ENCODE measurements around the gene NDUFV3.
"Not testable (repeated sequence)": the region's sequence is repeated elsewhere in the genome, so short reads cannot be mapped to it uniquely, and the experiment has no call there.

Gene NDUFV3

DNA sequence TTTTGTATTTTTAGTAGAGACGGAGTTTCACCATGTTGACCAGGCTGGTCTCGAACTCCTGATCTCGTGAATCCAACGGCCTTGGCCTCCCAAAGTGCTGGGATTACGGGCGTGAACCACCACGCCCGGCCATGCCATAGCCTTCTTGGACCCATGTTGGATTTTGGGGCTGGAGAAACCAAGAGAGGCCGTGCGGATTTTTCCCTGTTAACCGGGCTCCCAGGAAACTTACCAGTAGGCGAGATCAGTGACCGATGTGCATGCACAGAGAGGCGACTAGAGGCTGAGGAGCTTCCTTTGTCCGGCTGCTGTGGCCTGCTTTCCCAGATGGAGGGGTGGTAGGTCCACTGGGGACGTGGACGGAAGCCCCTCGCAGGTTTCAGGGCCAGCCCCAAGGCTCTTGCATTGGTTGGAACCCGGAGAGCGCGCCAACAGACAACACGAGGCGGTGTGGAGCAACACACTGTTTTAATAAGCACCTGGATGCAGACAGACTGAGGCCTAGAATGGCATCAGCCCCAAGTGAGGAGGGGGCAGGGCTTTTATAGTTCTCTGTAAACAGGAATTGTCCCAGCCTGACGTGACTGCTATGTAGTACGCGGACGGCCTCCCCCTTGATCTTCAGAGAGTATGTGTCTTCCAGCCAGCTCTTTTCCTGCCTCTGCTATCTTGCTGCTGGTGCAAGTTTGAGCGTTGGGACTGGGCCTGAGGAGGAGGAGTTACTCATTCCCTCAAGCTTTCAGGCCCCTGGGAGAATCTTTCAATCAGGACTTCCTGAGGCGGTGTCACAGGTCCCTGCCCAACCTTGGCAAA, 32.2 kb downstream of the NDUFV3 start, which contains the start of gene ERVH48-1:
Gene ERVH48-1, minus strand, starts transcription at position 517 of the 813 bp plus-strand sequence. CDS start 6,624 bp downstream, outside the sequence.
- Histone ChIP-seq H3K23ac (ENCODE audit: low read depth, low read length, poor library complexity) (peak within 1 kb of the TSS; percentile 92), H3K79me1 (ENCODE audit: low read depth, low read length) (no peaks in the 10 kb centered on the region), H3K18ac (ENCODE audit: low read length) (peak within 1 kb of the TSS; percentile 21), H3K9me3 (replicated peaks in 1 of 2; ENCODE audit: control insufficient read depth in 2 of 2, insufficient read depth in 1 of 2, low read depth in 1 of 2, low read length in 2 of 2) (peaks cover 2 to 4% of the 10 kb centered on the region in 2 donors), H2BK5ac (ENCODE audit: low read length) (no peak within 1 kb of the TSS), H2BK120ac (ENCODE audit: low read depth, low read length) (no peak within 1 kb of the TSS), H3K14ac (ENCODE audit: low read length) (no peak within 1 kb of the TSS), H3K4me2 (ENCODE audit: insufficient read depth, low read length, poor library complexity, severe bottlenecking) (no peak within 1 kb of the TSS), H3K4ac (ENCODE audit: low read length) (no peak within 1 kb of the TSS), H2BK12ac (ENCODE audit: low read length) (no peak within 1 kb of the TSS), H4K91ac (ENCODE audit: low read depth, low read length, poor library complexity) (no peak within 1 kb of the TSS), H4K8ac (ENCODE audit: low read depth, low read length) (no peak within 1 kb of the TSS), H3K27ac (replicated peaks; ENCODE audit: low read length) (peak within 1 kb of the TSS; percentile 46), H3K36me3 (replicated peaks in 1 of 2; ENCODE audit: control insufficient read depth in 2 of 2, insufficient read depth in 2 of 2, low read length in 2 of 2) (no peaks in the 10 kb centered on the region), H3K27me3 (ENCODE audit: control insufficient read depth in 3 of 3, insufficient read depth in 3 of 3, low read depth in 1 of 3, low read length in 3 of 3) (no peaks in the 10 kb centered on the region), H2AFZ (ENCODE audit: low read length) (no peak within 1 kb of the TSS), H3K4me1 (ENCODE audit: control insufficient read depth in 2 of 2, insufficient read depth in 1 of 2, low read depth in 1 of 2, low read length in 2 of 2) (peaks cover 6 to 12% of the 10 kb centered on the region in 2 donors), H3K9ac (ENCODE audit: low read depth, low read length, poor library complexity) (no peak within 1 kb of the TSS), H3K4me3 (ENCODE audit: low read length in 2 of 2) (no peak within 1 kb of the TSS), H2AK5ac (ENCODE audit: low read depth, low read length) (peak within 1 kb of the TSS; percentile 11), H2BK15ac (ENCODE audit: low read length) (peak within 1 kb of the TSS; percentile 61)
- no peak for DNase-seq (ENCODE audit: low spot score)
- WGBS, 2 donors (ENCODE audit: extremely low coverage in 2 of 2, insufficient read length in 2 of 2, insufficient replicate concordance in 1 of 2) = no CpG with 5 or more reads among the region's 29 CpGs

- H3K27me3 ChIP-seq (ENCODE audit: control insufficient read depth in 3 of 3, insufficient read depth in 3 of 3, low read depth in 1 of 3, low read length in 3 of 3); H3K36me3 ChIP-seq (replicated peaks in 1 of 2; ENCODE audit: control insufficient read depth in 2 of 2, insufficient read depth in 2 of 2, low read length in 2 of 2); H3K23ac ChIP-seq (ENCODE audit: low read depth, low read length, poor library complexity); H2AFZ ChIP-seq (ENCODE audit: low read length); H3K14ac ChIP-seq (ENCODE audit: low read length); H2BK15ac ChIP-seq (ENCODE audit: low read length); H3K4me3 ChIP-seq (ENCODE audit: low read length in 2 of 2); H2BK12ac ChIP-seq (ENCODE audit: low read length); H4K8ac ChIP-seq (ENCODE audit: low read depth, low read length); H3K9me3 ChIP-seq (replicated peaks in 1 of 2; ENCODE audit: control insufficient read depth in 2 of 2, insufficient read depth in 1 of 2, low read depth in 1 of 2, low read length in 2 of 2); H2BK120ac ChIP-seq (ENCODE audit: low read depth, low read length); H3K18ac ChIP-seq (ENCODE audit: low read length); H4K91ac ChIP-seq (ENCODE audit: low read depth, low read length, poor library complexity); H3K4ac ChIP-seq (ENCODE audit: low read length); H3K9ac ChIP-seq (ENCODE audit: low read depth, low read length, poor library complexity); H2AK5ac ChIP-seq (ENCODE audit: low read depth, low read length); DNase-seq (ENCODE audit: low spot score); H3K4me2 ChIP-seq (ENCODE audit: insufficient read depth, low read length, poor library complexity, severe bottlenecking); H3K79me1 ChIP-seq (ENCODE audit: low read depth, low read length); H2BK5ac ChIP-seq (ENCODE audit: low read length); H3K27ac ChIP-seq (replicated peaks; ENCODE audit: low read length): not testable (repeated sequence)
- peaks cover 6 to 12% of the 10 kb centered on the region in 2 donors for H3K4me1 ChIP-seq (ENCODE audit: control insufficient read depth in 2 of 2, insufficient read depth in 1 of 2, low read depth in 1 of 2, low read length in 2 of 2)
- WGBS, 2 donors (ENCODE audit: extremely low coverage in 2 of 2, insufficient read length in 2 of 2, insufficient replicate concordance in 1 of 2) = no CpG with 5 or more reads among the region's 23 CpGs
Observed at GRCh38 chr21:42927474-42928200, 34.5 kb downstream of the NDUFV3 start.

- no peak overlapping the region for H3K27ac ChIP-seq (replicated peaks; ENCODE audit: low read length)
- H4K91ac ChIP-seq (ENCODE audit: low read depth, low read length, poor library complexity) = no peak overlapping the region
- peaks cover 2% of the 10 kb centered on the region for H3K79me1 ChIP-seq (ENCODE audit: low read depth, low read length)
- no peak overlapping the region for H3K4ac ChIP-seq (ENCODE audit: low read length)
- no peak overlapping the region for H2BK5ac ChIP-seq (ENCODE audit: low read length)
- H3K4me2 ChIP-seq (ENCODE audit: insufficient read depth, low read length, poor library complexity, severe bottlenecking) = no peak overlapping the region
- no peak overlapping the region for H2BK120ac ChIP-seq (ENCODE audit: low read depth, low read length)
- no peak overlapping the region for H3K18ac ChIP-seq (ENCODE audit: low read length)
- no peak overlapping the region for H2BK15ac ChIP-seq (ENCODE audit: low read length)
- no peak overlapping the region for H4K8ac ChIP-seq (ENCODE audit: low read depth, low read length)
- DNase-seq (ENCODE audit: low spot score) = no peak
- H3K14ac ChIP-seq (ENCODE audit: low read length) = no peak overlapping the region
- no peak overlapping the region for H2BK12ac ChIP-seq (ENCODE audit: low read length)
- H3K27me3 ChIP-seq (ENCODE audit: control insufficient read depth in 3 of 3, insufficient read depth in 3 of 3, low read depth in 1 of 3, low read length in 3 of 3) = no peaks in the 10 kb centered on the region
- peaks cover 2 to 4% of the 10 kb centered on the region in 2 donors for H3K9me3 ChIP-seq (replicated peaks in 1 of 2; ENCODE audit: control insufficient read depth in 2 of 2, insufficient read depth in 1 of 2, low read depth in 1 of 2, low read length in 2 of 2)
- no CpG with 5 or more reads among the region's 3 CpGs for WGBS, 2 donors (ENCODE audit: extremely low coverage in 2 of 2, insufficient read length in 2 of 2, insufficient replicate concordance in 1 of 2)
- H3K4me1 ChIP-seq (ENCODE audit: control insufficient read depth in 2 of 2, insufficient read depth in 1 of 2, low read depth in 1 of 2, low read length in 2 of 2) = peaks cover 0 to 4% of the 10 kb centered on the region in 2 donors
- no peaks in the 10 kb centered on the region for H3K36me3 ChIP-seq (replicated peaks in 1 of 2; ENCODE audit: control insufficient read depth in 2 of 2, insufficient read depth in 2 of 2, low read length in 2 of 2)
- no peak overlapping the region for H3K23ac ChIP-seq (ENCODE audit: low read depth, low read length, poor library complexity)
- H3K9ac ChIP-seq (ENCODE audit: low read depth, low read length, poor library complexity) = no peak overlapping the region
- H3K4me3 ChIP-seq (ENCODE audit: low read length in 2 of 2) = no peak overlapping the region
- H2AK5ac ChIP-seq (ENCODE audit: low read depth, low read length) = no peak overlapping the region
- H2AFZ ChIP-seq (ENCODE audit: low read length) = no peak overlapping the region
Observed at GRCh38 chr21:42929969-42930368, 36.9 kb downstream of the NDUFV3 start.
